GM18868 (cell line): ENCODE data around the gene NOS1.
"Not testable (repeated sequence)": the region's sequence is repeated elsewhere in the genome, so short reads cannot be mapped to it uniquely, and the experiment has no call there.

Experiments used
- ATAC-seq: cut with Tn5 transposase; IDR thresholded peaks from one replicate; pipeline ENCODE4 v1.9.1; 2021; ENCODE audit warnings: mild to moderate bottlenecking, moderate library complexity; ENCODE audit not compliant: unreplicated experiment

Gene NOS1

DNA sequence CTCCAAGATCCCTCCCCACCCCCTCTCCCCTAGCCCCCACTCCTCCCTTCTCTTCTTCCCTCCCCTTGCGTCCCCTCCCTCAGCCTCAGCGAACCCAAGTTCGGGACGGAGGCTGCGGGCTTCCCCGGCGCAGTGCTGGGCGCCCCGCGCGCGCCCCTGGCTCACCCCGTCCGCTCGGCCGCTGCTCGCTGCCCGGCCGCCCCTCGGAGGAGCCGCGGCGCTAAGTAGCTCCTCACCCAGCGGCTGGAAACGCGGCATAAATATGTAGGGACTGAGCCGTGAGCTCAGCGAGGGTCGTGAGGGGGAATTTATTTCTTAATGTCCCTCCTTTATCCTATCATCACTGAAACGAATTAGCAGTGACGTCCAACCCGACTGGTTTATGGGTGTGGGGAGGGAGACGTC is at the start of gene NOS1:
NOS1 (minus strand) TSS at position 280 of the 405 bp plus-strand sequence. CDS start 30,557 bp downstream, outside the sequence.
- ATAC-seq = no peak

DNA sequence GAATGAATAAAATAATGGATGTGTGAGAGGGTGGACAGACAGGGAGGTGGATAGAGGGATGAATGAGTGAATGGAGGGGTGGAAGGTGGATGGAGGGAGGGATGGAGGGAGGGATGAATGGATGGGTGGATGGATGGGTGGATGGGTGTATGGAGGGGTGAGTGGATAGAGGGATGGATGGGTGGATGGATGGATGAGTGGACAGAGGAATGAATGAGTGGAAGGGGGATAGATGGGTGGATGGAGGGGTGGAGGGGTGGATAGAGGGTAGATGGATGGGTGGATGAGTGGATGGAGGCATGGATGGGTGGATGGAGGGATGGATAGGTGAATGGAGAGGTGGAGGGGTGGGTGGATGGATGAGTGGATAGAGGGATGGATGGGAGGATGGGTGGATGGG is 47.9 kb upstream of the NOS1 start:
- no peak for ATAC-seq

- no peak for ATAC-seq
Measured at GRCh38 chr12:117408161-117408791, 46.9 kb upstream of the NOS1 start.

DNA sequence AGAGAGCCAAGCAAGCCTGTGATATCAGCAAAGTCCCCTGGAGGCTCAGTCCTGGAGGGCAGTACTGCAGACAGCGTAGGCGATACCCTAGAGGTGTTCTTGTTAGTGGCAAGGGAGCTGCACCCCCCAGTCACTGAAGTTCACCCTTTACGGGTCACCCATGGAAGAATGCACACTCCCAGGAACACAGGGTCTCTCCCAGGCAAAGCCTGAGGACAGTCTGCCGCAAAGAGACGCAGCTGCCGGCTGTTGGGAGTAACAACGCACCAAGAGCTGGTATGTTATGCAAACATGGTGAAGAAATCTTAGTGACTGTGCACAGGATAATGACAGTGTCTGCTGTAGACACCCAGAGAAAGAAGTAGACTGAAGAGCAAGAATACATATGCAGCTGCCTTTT is 43.5 kb upstream of the NOS1 start:
- no peak for ATAC-seq

GRCh38 chr12:117404203-117404853 is 42.9 kb upstream of the NOS1 start:
- no peak for ATAC-seq

GRCh38 chr12:117403586-117404139 is 42.2 kb upstream of the NOS1 start:
- no peak for ATAC-seq

DNA sequence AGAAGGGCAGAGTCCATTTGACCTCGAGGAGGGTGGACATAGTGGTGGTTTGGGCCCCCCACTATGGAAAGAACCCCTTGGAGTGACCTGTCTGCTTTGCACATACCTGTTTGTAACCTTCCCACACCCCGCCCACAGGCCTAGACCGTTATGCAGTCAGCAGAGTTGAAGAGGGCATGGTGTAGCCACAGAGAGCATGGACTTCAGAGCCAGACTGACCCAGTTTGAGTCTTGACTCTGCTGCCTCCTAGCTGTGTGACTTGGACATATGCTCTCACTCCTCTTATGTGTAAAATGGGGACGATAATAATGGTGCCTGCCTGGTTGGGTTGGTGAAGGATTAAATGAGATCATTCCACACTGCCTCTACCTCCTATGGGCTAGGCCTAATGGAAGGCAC is 40.9 kb upstream of the NOS1 start:
- ATAC-seq = no peak

- ATAC-seq = no peak
Measured at GRCh38 chr12:117400912-117401311, 39.5 kb upstream of the NOS1 start.

DNA sequence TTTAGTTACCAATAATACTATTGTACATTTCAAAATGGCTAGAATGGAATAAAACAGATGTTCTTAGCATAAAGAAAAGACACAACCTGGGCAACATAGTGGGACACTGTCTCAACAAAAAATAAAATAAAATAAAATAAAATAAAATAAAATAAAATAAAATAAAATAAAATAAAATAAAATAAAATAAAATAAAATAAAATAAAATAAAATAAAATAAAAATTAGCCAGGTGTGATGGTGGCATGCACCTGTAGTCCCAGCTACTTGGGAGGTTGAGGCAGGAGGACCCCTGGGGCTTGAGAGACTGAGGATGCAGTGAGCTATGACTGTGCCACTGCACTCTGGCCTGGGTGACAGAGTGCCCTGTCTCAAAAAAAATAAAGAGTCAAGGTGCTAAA is 37.1 kb upstream of the NOS1 start:
- ATAC-seq = not testable (repeated sequence)

- ATAC-seq = no peak
Measured at GRCh38 chr12:117395766-117396165, 34.3 kb upstream of the NOS1 start.

DNA sequence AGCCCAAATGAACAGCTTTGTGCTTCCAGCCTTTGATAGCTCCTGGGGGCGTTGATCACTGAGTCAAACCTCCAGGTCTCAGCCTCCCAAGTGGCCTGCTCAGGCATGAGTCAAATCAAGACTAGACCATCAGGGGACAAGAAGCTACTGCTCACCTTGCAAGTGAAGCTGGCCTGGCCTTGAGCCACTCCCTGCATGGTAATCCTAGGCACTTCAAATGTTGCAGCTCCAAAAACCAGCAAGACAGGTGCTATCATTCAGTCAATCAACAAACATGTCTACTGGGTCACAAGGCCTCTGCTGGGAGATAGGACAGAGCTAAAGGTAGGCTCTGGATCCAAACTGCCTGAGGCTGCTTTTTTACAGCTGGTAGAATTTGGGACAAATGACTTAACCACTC is 33.1 kb upstream of the NOS1 start:
- no peak for ATAC-seq

- no peak for ATAC-seq
Measured at GRCh38 chr12:117393656-117394055, 32.2 kb upstream of the NOS1 start.

DNA sequence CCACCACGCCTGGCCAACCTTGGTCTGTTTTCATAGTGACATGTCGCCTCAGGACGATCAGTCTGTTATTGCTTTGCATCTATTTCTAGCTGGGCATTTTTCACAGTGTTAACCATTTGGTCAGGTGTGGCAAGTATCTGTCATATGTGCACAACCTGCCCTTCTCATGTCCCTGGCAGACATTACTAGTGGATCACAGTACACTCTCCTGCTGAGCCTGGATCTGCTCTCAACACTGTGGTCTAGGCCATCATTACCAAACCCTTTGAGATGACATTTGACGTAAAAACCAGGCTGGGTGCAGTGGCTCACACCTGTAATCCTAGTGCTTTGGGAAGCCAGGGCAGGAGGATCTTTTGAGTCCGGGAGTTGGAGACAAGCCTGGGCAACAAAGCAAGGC is 29.4 kb upstream of the NOS1 start:
- no peak for ATAC-seq

DNA sequence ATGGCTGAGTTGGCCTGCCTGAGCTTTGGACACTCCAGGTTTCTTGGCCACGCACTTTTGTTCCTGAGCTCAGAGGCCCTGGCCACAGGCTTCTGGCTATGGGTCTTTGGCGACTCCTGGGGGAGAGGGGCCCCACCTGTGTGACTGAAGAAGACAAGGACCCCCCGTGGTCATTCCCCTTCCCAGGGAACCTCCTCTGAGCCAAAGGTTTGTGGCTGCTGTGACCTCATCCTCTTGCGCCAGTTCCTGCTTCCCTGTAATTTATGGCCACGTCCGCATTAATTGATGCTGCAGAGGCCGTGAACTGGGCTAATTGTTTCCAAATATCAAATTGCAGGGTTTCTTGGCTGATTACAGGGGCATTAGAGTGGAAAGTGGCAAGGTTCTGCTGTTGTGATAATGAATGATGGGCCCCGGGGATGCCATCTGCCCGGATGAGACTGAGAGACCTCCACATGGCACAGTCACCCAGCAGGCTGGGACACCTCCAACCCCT is 27.6 kb upstream of the NOS1 start:
- no peak for ATAC-seq

GRCh38 chr12:117387832-117388231 is 26.4 kb upstream of the NOS1 start:
- no peak for ATAC-seq

DNA sequence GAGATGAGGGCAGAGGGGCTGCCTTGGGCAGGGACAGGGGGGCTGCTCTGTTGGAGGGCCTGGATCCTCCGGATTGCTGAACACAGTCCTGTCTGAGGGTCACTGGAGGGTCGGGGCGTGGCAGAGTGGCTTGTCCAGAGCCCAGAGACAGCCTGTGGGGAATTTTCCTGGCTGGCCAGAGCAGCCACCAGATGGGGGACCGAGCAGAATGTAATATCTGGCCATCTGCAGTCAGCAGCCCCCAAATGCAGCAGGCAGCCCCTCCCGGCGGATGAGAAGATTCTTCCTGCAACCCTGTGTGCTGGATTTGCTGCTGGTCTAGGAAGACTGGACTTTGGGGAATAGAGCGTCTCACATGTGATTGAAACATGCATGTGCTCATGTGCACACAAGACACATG is 23.3 kb upstream of the NOS1 start:
- ATAC-seq = no peak

DNA sequence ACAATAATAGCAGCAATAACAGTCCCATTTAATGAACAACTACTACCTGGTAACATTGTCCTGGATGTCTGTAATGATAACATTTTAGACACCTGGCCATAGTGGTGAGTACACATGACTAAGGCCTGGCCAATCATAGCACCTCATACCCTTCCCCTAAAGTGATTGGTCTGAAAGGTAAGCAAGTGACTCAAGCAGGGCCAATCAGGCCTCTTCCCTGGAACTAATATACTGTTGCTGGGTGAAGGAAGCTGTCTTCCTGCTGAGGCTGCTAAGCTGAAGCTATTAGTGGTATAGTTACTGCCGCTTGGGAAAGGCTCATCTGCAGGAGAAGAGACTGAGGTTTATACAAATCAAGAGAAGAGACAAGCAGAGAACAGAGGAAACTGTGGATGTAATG is 18.7 kb upstream of the NOS1 start:
- no peak for ATAC-seq

DNA sequence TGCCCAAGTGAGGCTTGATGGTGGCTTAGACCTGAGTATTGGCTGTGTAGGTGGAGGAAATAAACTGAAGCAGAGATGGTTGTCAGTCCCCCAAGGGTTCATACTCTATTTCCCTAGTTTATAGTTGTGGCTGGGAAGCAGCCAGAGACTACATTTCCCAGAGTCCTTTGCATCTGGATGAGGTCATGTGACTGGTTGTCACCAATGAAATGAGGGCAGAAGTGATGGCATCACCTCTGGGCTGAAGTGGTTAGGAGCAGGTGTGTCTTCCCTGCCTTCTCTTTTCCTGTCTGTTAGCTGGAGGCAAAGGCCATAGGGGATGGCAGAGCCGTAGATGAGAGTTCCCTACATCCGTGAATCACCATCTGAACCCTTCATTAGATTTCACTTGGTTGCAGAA is 16.3 kb upstream of the NOS1 start:
- no peak for ATAC-seq

DNA sequence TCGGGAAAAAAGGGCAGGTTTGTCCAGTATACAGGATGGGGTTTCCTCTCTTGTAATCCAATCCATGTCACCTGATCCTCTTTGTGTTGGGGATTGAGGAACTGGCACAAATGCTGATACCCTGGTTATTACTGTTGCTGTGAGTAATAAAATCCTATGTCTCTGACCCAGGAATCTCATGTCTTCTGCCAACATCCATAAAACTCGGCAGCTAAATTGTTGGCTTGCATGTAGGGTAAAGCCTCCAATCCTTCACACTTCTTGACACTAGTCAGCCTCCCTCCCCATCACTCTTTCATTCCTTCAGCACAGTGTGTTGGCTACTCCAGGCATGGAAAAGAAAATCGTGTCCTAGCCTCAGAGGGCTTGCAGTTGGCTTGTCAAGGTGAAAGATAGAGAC is 9.2 kb upstream of the NOS1 start:
- no peak for ATAC-seq

- ATAC-seq = not testable (repeated sequence)
Measured at GRCh38 chr12:117370000-117370399, 8.6 kb upstream of the NOS1 start.

DNA sequence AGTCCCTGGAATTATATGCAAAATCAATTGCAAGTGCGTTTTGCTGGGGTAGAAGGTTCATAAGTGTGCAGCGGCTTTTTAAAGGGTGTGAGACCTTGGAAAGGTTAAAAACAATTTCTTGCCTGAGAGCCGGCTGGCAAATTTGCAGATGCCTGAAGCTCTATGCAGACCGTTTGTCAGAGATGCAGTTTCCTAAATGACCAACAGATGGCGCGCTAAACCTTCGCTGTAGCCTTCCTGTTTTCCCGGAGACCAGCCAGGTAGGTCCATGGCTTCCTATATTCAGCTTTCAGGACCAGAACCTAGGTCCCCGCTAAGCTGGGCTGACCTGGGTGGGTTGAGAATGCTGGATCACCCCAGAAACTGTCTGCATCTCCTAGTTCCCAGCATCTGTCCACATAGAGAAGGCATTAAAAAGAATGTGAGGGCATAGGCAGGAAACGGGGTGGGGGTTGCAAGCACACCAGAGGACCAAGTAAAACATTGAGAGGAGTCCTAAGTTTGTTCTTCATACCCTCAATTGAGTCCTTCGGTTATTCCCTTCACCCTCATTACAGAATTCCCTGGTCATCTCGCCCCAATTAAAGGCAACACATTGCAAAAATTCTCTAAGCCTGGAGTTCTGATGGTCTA is 5.7 kb upstream of the NOS1 start:
- no peak for ATAC-seq

GRCh38 chr12:117365049-117365616 is 3.7 kb upstream of the NOS1 start:
- ATAC-seq = no peak
